K562 (cell line): ENCODE data around the gene KRTAP9-2. TPM values are rescaled to one million over a fixed set of nuclear protein-coding genes. Genes with fewer than 3 reads are reported as not detected.

ENCODE experiments used
- ATAC-seq: fragments of 200-7000 bp; cut with Tn5 transposase; 3 replicates; pipeline ENCODE4 v1.9.1; 2020; ENCODE audit warnings: moderate library complexity
- BruUV-seq: library from RNA; stranded (reverse); fragments of 400-500 nt; replicated peaks from 2 replicates; lab custom pipeline; 2021; lab: Mats Ljungman, UMichigan
- CTCF ChIA-PET: fragments of 300-600 bp; formaldehyde crosslinking; extraction: SDS; loops from one replicate; lab custom pipeline; 2021; ENCODE audit warnings: low intra/inter-chr PET ratio; lab: Yijun Ruan, JAX
- POLR2A ChIA-PET: fragments of 300-600, 350-650 bp; sonication (Branson Sonifier 250); formaldehyde crosslinking; extraction: SDS; loops from one replicate; lab custom pipeline; 2021; ENCODE audit warnings: antibody characterized with exemption, inconsistent platforms; lab: Yijun Ruan, JAX
- DNase-seq, 4 experiments: peaks; one replicate each; pipeline versions ENCODE4 v3.0.0 to v3.0.0-alpha.2; 2011 to 2018; ENCODE audit warnings: low spot score in 3 of 4, mixed read lengths in 3 of 4; ENCODE audit errors: extremely low read depth in 1 of 4
- FAIRE-seq: peaks from 2 replicates; lab custom pipeline; 2011; peaks lifted over from hg19 to GRCh38; lab: Jason Lieb, UNC
- H2AFZ ChIP-seq: 2 replicates; pipeline ENCODE4 v1.6.0; 2011; ENCODE audit warnings: low read depth, low read length, control low read depth, inconsistent platforms
- H3K27ac ChIP-seq: fragments of 200-600 bp; 3 replicates; pipeline ENCODE4 v1.8.0; 2011; ENCODE audit warnings: low read depth, mild to moderate bottlenecking, control low read depth, inconsistent platforms, low read length, moderate library complexity, mixed read lengths; ENCODE audit errors: extremely low read depth
- H3K27me3 ChIP-seq, 2 experiments: fragments of 300-600 bp in 1 of 2; 2 replicates in 1 of 2; 3 replicates in 1 of 2; pipeline versions ENCODE4 v1.6.0 to v1.8.0; 2011; ENCODE audit warnings: inconsistent platforms in 2 of 2, low read length in 2 of 2, mild to moderate bottlenecking in 1 of 2, mixed read lengths in 1 of 2, moderate library complexity in 1 of 2; ENCODE audit not compliant: control insufficient read depth in 2 of 2, insufficient read depth in 2 of 2
- H3K36me3 ChIP-seq: fragments of 300-600 bp; 3 replicates; pipeline ENCODE4 v1.8.0; 2011; ENCODE audit warnings: mild to moderate bottlenecking, low read length, inconsistent platforms; ENCODE audit not compliant: control insufficient read depth, insufficient read depth
- H3K4me1 ChIP-seq, 2 experiments: fragments of 200-600 bp in 1 of 2; replicated peaks in 1 of 2; 2 replicates in 1 of 2; 3 replicates in 1 of 2; pipeline versions ENCODE4 v1.5.1 to v1.8.0; 2011; ENCODE audit warnings: inconsistent platforms in 2 of 2, low read length in 2 of 2, mild to moderate bottlenecking in 1 of 2, mixed read lengths in 1 of 2, moderate library complexity in 1 of 2; ENCODE audit not compliant: control insufficient read depth in 2 of 2, insufficient read depth in 2 of 2
- H3K4me2 ChIP-seq: 2 replicates; pipeline ENCODE4 v1.6.1; 2011; ENCODE audit warnings: low read length, control low read depth, inconsistent platforms, mixed read lengths; ENCODE audit not compliant: insufficient read depth
- H3K4me3 ChIP-seq: fragments of 200-600 bp; sonication (generic), shearing (Covaris generic); 2 replicates; pipeline ENCODE4 v1.5.1; 2016; ENCODE audit warnings: control low read depth, inconsistent platforms
- H3K79me2 ChIP-seq: fragments of 200-600 bp; 3 replicates; pipeline ENCODE4 v1.8.0; 2011; ENCODE audit warnings: low read length, inconsistent platforms; ENCODE audit not compliant: control insufficient read depth, insufficient read depth
- H3K9ac ChIP-seq, 2 experiments: 2 replicates each; pipeline versions ENCODE4 v1.6.0 to v1.6.1; 2011; ENCODE audit warnings: low read depth in 2 of 2, low read length in 2 of 2, control low read depth in 1 of 2, inconsistent platforms in 1 of 2, mild to moderate bottlenecking in 1 of 2, mixed read lengths in 1 of 2; ENCODE audit not compliant: insufficient read depth in 1 of 2
- H3K9me1 ChIP-seq: one replicate; pipeline ENCODE4 v1.6.0; 2011; ENCODE audit warnings: inconsistent platforms, mild to moderate bottlenecking, low read length, moderate library complexity; ENCODE audit not compliant: control insufficient read depth, insufficient read depth
- H3K9me3 ChIP-seq: replicated peaks from 2 replicates; pipeline ENCODE4 v1.5.1; 2011; ENCODE audit warnings: low read depth, low read length, inconsistent platforms; ENCODE audit not compliant: control insufficient read depth, insufficient read depth
- H4K20me1 ChIP-seq: replicated peaks from 2 replicates; pipeline ENCODE4 v1.6.1; 2011; ENCODE audit warnings: low read length, inconsistent platforms, mixed read lengths; ENCODE audit not compliant: control insufficient read depth, insufficient read depth
- KLF6 ChIP-seq: fragments of 250-450 bp; sonication (Bioruptor Pico); IDR thresholded peaks from 2 replicates; pipeline ENCODE4 v1.4.0; 2020; ENCODE audit warnings: mild to moderate bottlenecking, moderate library complexity, borderline replicate concordance
- LCOR ChIP-seq: sonication (generic); formaldehyde crosslinking; IDR thresholded peaks from 2 replicates; pipeline ENCODE4 v1.8.0; 2022; ENCODE audit warnings: mild to moderate bottlenecking, missing genetic modification reagents
- MECOM ChIP-seq: fragments of 250-450 bp; sonication (Bioruptor Pico); IDR thresholded peaks from 2 replicates; pipeline ENCODE4 v1.8.0; 2022; ENCODE audit warnings: inconsistent platforms
- NCOA2 ChIP-seq, 2 experiments: fragments of 450-650 bp; IDR thresholded peaks; 2 replicates each; pipeline ENCODE4 v1.6.1; 2018; ENCODE audit warnings: mild to moderate bottlenecking in 2 of 2, moderate library complexity in 1 of 2; ENCODE audit not compliant: partially characterized antibody in 2 of 2
- NCOA4 ChIP-seq: fragments of 450-650 bp; IDR thresholded peaks from 2 replicates; pipeline ENCODE4 v1.6.1; 2018; ENCODE audit warnings: mild to moderate bottlenecking; ENCODE audit not compliant: partially characterized antibody
- NCOA6 ChIP-seq: fragments of 450-650 bp; IDR thresholded peaks from 2 replicates; pipeline ENCODE4 v1.6.1; 2017; ENCODE audit warnings: mild to moderate bottlenecking
- SIN3A ChIP-seq, 2 experiments: fragments of 150-350 bp in 1 of 2; IDR thresholded peaks; 2 replicates each; pipeline ENCODE4 v1.6.1; 2011 to 2016; ENCODE audit warnings: borderline replicate concordance in 2 of 2, low read depth in 2 of 2, low read length in 2 of 2, mild to moderate bottlenecking in 2 of 2, moderate library complexity in 2 of 2; ENCODE audit not compliant: control insufficient read depth in 1 of 2
- SNIP1 ChIP-seq: fragments of 450-650 bp; IDR thresholded peaks from 2 replicates; pipeline ENCODE4 v1.7.1; 2017; ENCODE audit warnings: low read depth, mild to moderate bottlenecking
- STAG1 ChIP-seq: sonication (generic); formaldehyde crosslinking; IDR thresholded peaks from 2 replicates; pipeline ENCODE4 v1.5.0; 2020; ENCODE audit warnings: missing genetic modification reagents, borderline replicate concordance
- ZKSCAN3 ChIP-seq: fragments of 250-450 bp; sonication (Bioruptor Pico); IDR thresholded peaks from 2 replicates; pipeline ENCODE4 v1.4.0; 2020
- ZNF668 ChIP-seq: fragments of 250-450 bp; sonication (Bioruptor Pico); IDR thresholded peaks from 2 replicates; pipeline ENCODE4 v1.8.0; 2022; ENCODE audit warnings: mild to moderate bottlenecking, inconsistent platforms
- WGBS: fragments of 100-300 bp; shearing (Covaris generic); methylation state at CpG from one replicate; pipeline ENCODE4 v1.1.6; 2016; ENCODE audit warnings: low coverage, mixed read lengths; ENCODE audit not compliant: insufficient coverage; ENCODE audit errors: missing lambda C conversion rate; 5-methylcytosine and 5-hydroxymethylcytosine counted together
- in situ Hi-C: fragments of 300-500 bp; cut with MboI; formaldehyde crosslinking; loops from 4 replicates; pipeline ENCODE4 v1.15.0; 2018; ENCODE audit warnings: inconsistent platforms, mixed read lengths
- intact Hi-C: fragments of 100-400 bp; cut with micrococcal nuclease; formaldehyde crosslinking; loops from 2 replicates; pipeline ENCODE4 v1.14.2; 2022
- polyA plus RNA-seq, 8 experiments: library from polyadenylated mRNA; depleted of rRNA in 4 of 8; stranded (reverse) in 5 of 8; unstranded in 3 of 8; fragments of >200 nt; fragmentation: Nextera tagmentation in 2 of 8; fragmentation: Illumina TruSeq in 1 of 8; extraction: Ambion mirVana in 2 of 8; extraction: Trizol in 1 of 8; gene quantifications; 2 replicates each; pipeline versions ENCODE4 v1.2.1 to v1.2.3, GENCODE V29; 2011 to 2014; ENCODE audit warnings: inconsistent platforms in 1 of 8, missing spikeins in 1 of 8
- total RNA-seq, 7 experiments: library from RNA; depleted of rRNA in 6 of 7; stranded (reverse); fragments of >200 nt in 6 of 7; fragmentation: Illumina TruSeq in 2 of 7; extraction: Trizol in 2 of 7; gene quantifications; 2 replicates each; pipeline versions ENCODE4 v1.2.1 to v1.2.3, GENCODE V29; 2011 to 2021; ENCODE audit warnings: low replicate concordance in 1 of 7
- TF ChIP-seq, protein P1 (sequence below): IDR thresholded peaks from 3 replicates; pipeline ENCODE4 v1.6.1; 2011; ENCODE audit warnings: borderline replicate concordance, mild to moderate bottlenecking, moderate library complexity; ENCODE audit not compliant: insufficient read length; ENCODE audit errors: extremely low read depth
- TF ChIP-seq, protein P2 (sequence below), 2 experiments: fragments of 450-650 bp in 1 of 2; IDR thresholded peaks; 2 replicates each; pipeline ENCODE4 v1.6.1; 2011 to 2017; ENCODE audit warnings: low read depth in 2 of 2, antibody characterized with exemption in 1 of 2, borderline replicate concordance in 1 of 2, low read length in 1 of 2, mild to moderate bottlenecking in 1 of 2, mixed read lengths in 1 of 2; ENCODE audit not compliant: control insufficient read depth in 1 of 2

Gene KRTAP9-2
- total and polyA plus RNA-seq, 9 of the 15 experiments (the other 6 are each of a cell fraction or from before 2014, with no cell fraction given): not detected

GRCh38 chr17:41186872-41187271 lies 39.6 kb upstream of the KRTAP9-2 start:
- 0% methylated on average over 2 of the region's 2 CpGs for WGBS
- Histone ChIP-seq H4K20me1 (no peaks in the 10 kb centered on the region), H3K4me3 (no peak overlapping the region), H3K79me2 (no peaks in the 10 kb centered on the region), H3K9me3 (no peaks in the 10 kb centered on the region), H3K4me1 (peaks cover 0 to 2% of the 10 kb centered on the region in 2 experiments; a peak in 2 of 5 replicates), H3K4me2 (no peak overlapping the region), H3K27ac (no peak overlapping the region), H3K9ac (no peak overlapping the region), H3K27me3 (peaks cover 0 to 11% of the 10 kb centered on the region in 2 experiments; a peak in 3 of 5 replicates), H3K9me1 (no peaks in the 10 kb centered on the region), H3K36me3 (no peaks in the 10 kb centered on the region), H2AFZ (no peak overlapping the region)
- no peak for FAIRE-seq
- no peak for ATAC-seq
- DNase-seq: no peak
- in situ Hi-C loops (no loop called here), intact Hi-C loops (no loop called here)
- ChIA-PET POLR2A (no interaction called here), CTCF (no interaction called here)
- no peak for TF ChIP-seq KLF6 (CRISPR knock-in tag)
- no peak for TF ChIP-seq MECOM (CRISPR knock-in tag)
- no peak for TF ChIP-seq NCOA4
- TF ChIP-seq LCOR (CRISPR knock-in tag): no peak
- TF ChIP-seq, protein P1, sequence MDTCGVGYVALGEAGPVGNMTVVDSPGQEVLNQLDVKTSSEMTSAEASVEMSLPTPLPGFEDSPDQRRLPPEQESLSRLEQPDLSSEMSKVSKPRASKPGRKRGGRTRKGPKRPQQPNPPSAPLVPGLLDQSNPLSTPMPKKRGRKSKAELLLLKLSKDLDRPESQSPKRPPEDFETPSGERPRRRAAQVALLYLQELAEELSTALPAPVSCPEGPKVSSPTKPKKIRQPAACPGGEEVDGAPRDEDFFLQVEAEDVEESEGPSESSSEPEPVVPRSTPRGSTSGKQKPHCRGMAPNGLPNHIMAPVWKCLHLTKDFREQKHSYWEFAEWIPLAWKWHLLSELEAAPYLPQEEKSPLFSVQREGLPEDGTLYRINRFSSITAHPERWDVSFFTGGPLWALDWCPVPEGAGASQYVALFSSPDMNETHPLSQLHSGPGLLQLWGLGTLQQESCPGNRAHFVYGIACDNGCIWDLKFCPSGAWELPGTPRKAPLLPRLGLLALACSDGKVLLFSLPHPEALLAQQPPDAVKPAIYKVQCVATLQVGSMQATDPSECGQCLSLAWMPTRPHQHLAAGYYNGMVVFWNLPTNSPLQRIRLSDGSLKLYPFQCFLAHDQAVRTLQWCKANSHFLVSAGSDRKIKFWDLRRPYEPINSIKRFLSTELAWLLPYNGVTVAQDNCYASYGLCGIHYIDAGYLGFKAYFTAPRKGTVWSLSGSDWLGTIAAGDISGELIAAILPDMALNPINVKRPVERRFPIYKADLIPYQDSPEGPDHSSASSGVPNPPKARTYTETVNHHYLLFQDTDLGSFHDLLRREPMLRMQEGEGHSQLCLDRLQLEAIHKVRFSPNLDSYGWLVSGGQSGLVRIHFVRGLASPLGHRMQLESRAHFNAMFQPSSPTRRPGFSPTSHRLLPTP: no peak
- no peak for TF ChIP-seq NCOA6
- TF ChIP-seq SNIP1: no peak
- TF ChIP-seq, protein P2, sequence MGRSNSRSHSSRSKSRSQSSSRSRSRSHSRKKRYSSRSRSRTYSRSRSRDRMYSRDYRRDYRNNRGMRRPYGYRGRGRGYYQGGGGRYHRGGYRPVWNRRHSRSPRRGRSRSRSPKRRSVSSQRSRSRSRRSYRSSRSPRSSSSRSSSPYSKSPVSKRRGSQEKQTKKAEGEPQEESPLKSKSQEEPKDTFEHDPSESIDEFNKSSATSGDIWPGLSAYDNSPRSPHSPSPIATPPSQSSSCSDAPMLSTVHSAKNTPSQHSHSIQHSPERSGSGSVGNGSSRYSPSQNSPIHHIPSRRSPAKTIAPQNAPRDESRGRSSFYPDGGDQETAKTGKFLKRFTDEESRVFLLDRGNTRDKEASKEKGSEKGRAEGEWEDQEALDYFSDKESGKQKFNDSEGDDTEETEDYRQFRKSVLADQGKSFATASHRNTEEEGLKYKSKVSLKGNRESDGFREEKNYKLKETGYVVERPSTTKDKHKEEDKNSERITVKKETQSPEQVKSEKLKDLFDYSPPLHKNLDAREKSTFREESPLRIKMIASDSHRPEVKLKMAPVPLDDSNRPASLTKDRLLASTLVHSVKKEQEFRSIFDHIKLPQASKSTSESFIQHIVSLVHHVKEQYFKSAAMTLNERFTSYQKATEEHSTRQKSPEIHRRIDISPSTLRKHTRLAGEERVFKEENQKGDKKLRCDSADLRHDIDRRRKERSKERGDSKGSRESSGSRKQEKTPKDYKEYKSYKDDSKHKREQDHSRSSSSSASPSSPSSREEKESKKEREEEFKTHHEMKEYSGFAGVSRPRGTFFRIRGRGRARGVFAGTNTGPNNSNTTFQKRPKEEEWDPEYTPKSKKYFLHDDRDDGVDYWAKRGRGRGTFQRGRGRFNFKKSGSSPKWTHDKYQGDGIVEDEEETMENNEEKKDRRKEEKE (IDR thresholded peaks at IDR 0.05; ENCODE audit: borderline replicate concordance in 1 of 2, control insufficient read depth in 1 of 2, low read depth in 2 of 2, low read length in 1 of 2): no peak
- no peak for TF ChIP-seq STAG1
- no peak for TF ChIP-seq ZNF668 (CRISPR knock-in tag)
- no peak for TF ChIP-seq NCOA2 (IDR thresholded peaks at IDR 0.05; ENCODE audit: partially characterized antibody in 2 of 2)
- TF ChIP-seq SIN3A (IDR thresholded peaks at IDR 0.05; ENCODE audit: borderline replicate concordance in 2 of 2, control insufficient read depth in 1 of 2, low read depth in 2 of 2, low read length in 2 of 2): no peak
- no peak for TF ChIP-seq ZKSCAN3 (CRISPR knock-in tag)
- BruUV-seq: no TSS peak
